IgD-negative memory B cell (primary cell): Measurements from ENCODE around the gene FOXG1. TPM values are rescaled to one million over a fixed set of nuclear protein-coding genes. Genes with fewer than 3 reads are reported as not detected.

Experiments used
- H3K27ac Mint-ChIP-seq, 3 donors: one replicate each; pipeline ENCODE4 v1.8.0; 2020 to 2022; ENCODE audit warnings: mild to moderate bottlenecking in 3 of 3, mixed read lengths in 3 of 3, moderate library complexity in 1 of 3
- H3K27me3 Mint-ChIP-seq: one replicate; pipeline ENCODE4 v1.8.0; 2021; ENCODE audit warnings: mixed read lengths
- H3K36me3 Mint-ChIP-seq: one replicate; pipeline ENCODE4 v1.8.0; 2020; ENCODE audit warnings: mild to moderate bottlenecking, mixed read lengths
- H3K4me1 Mint-ChIP-seq, 3 donors: one replicate each; pipeline ENCODE4 v1.8.0; 2020 to 2022; ENCODE audit warnings: mixed read lengths in 3 of 3, mild to moderate bottlenecking in 1 of 3
- H3K4me3 Mint-ChIP-seq, 4 donors: one replicate each; pipeline ENCODE4 v1.8.0; 2020 to 2022; ENCODE audit warnings: mild to moderate bottlenecking in 4 of 4, mixed read lengths in 4 of 4, moderate library complexity in 3 of 4
- H3K9me3 Mint-ChIP-seq, 3 donors: one replicate each; pipeline ENCODE4 v1.8.0; 2020 to 2021; ENCODE audit warnings: mixed read lengths in 3 of 3, mild to moderate bottlenecking in 1 of 3
- polyA plus RNA-seq: library from polyadenylated mRNA; unstranded; fragments of 300-500 nt; fragmentation: Illumina TruSeq; gene quantifications from one replicate; pipeline ENCODE4 v1.2.3, GENCODE V29; 2021

Gene FOXG1
- polyA plus RNA-seq, result not detected

DNA sequence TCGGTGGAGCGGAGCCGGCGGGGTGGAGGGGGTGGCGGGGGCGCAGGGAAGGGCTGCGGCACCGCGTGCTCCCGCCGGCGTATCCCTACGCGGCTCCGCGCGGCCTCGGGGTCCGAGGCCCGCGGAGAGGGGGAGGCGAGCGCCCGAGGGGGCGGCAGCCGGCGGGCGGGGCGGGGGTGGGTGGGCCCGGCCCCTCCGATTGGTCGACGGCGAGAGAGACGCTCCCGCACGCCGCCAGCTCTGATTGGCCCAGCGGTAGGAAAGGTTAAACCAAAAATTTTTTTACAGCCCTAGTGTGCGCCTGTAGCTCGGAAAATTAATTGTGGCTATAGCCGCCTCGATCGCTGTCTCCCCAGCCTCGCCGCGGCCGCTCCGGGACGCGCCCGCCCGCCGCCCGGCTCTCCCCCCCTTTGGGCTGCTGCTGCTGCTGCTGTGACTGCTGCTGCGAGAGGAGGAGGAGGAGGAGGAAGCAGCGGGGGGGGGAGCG, at the start of gene FOXG1:
Gene FOXG1 (plus strand): TSS at position 319 of the 487 bp plus-strand sequence. CDS start 493 bp downstream, outside the sequence.
- Mint-ChIP-seq H3K4me3 (peak within 1 kb of the TSS in 3 of 4 donors; percentile 49 to 87 (median 65)), H3K9me3 (peaks cover 0 to 5% (median 0%) of the 10 kb centered on the region in 3 donors), H3K36me3 (no peaks in the 10 kb centered on the region), H3K27me3 (peaks cover 40% of the 10 kb centered on the region), H3K27ac (peak within 1 kb of the TSS in 2 of 3 donors; percentile 48 to 59), H3K4me1 (peaks cover 0 to 3% (median 1%) of the 10 kb centered on the region in 3 donors)

- no peaks in the 10 kb centered on the region for H3K4me1 Mint-ChIP-seq
- H3K36me3 Mint-ChIP-seq, result no peaks in the 10 kb centered on the region
- H3K4me3 Mint-ChIP-seq, result no peak overlapping the region
- no peaks in the 10 kb centered on the region for H3K27me3 Mint-ChIP-seq
- H3K27ac Mint-ChIP-seq, result no peak overlapping the region
- peaks cover 3 to 13% (median 10%) of the 10 kb centered on the region in 3 donors for H3K9me3 Mint-ChIP-seq
Measured at GRCh38 chr14:28719130-28719529, 47.5 kb upstream of the FOXG1 start.

GRCh38 chr14:28731358-28731757, 35.2 kb upstream of the FOXG1 start:
- Mint-ChIP-seq H3K4me3 (no peak overlapping the region), H3K27me3 (no peaks in the 10 kb centered on the region), H3K9me3 (peaks cover 0 to 5% (median 0%) of the 10 kb centered on the region in 3 donors), H3K27ac (no peak overlapping the region), H3K36me3 (no peaks in the 10 kb centered on the region), H3K4me1 (no peaks in the 10 kb centered on the region)

GRCh38 chr14:28742171-28742846, 24.3 kb upstream of the FOXG1 start:
- H3K4me1 Mint-ChIP-seq, result no peaks in the 10 kb centered on the region

DNA sequence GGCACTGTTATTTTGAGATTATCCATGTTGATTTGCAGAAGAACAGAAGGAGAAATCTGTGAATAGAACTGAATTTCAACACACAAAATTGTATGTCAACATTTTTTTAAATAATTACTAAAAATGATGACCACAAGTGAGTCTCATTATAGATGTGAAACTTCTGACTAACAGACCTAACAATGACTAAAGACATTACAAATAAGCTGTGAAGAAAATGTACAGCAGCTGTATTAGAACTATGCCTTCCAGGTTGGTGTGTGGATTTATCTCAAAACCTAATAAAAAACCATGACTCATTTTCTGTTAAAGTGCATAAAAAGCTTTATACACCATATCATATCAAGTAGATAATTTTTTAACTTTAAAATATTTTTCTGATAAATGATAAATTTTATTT, 22.5 kb upstream of the FOXG1 start:
- no peaks in the 10 kb centered on the region for H3K4me1 Mint-ChIP-seq
- H3K27me3 Mint-ChIP-seq, result no peaks in the 10 kb centered on the region
- no peak overlapping the region for H3K4me3 Mint-ChIP-seq
- H3K36me3 Mint-ChIP-seq, result no peaks in the 10 kb centered on the region
- H3K9me3 Mint-ChIP-seq, result peaks cover 2 to 17% (median 10%) of the 10 kb centered on the region in 3 donors
- H3K27ac Mint-ChIP-seq, result no peak overlapping the region

More at GRCh38 chr14:28742171-28742846, 24.3 kb upstream of the FOXG1 start:
- no peaks in the 10 kb centered on the region for H3K27me3 Mint-ChIP-seq
- H3K27ac Mint-ChIP-seq, result no peak overlapping the region
- H3K9me3 Mint-ChIP-seq, result peaks cover 4 to 14% (median 10%) of the 10 kb centered on the region in 3 donors
- no peaks in the 10 kb centered on the region for H3K36me3 Mint-ChIP-seq
- H3K4me3 Mint-ChIP-seq, result no peak overlapping the region

GRCh38 chr14:28745176-28745575, 21.4 kb upstream of the FOXG1 start:
- H3K4me1 Mint-ChIP-seq, result no peaks in the 10 kb centered on the region
- H3K36me3 Mint-ChIP-seq, result no peaks in the 10 kb centered on the region
- peaks cover 2 to 17% (median 10%) of the 10 kb centered on the region in 3 donors for H3K9me3 Mint-ChIP-seq
- H3K4me3 Mint-ChIP-seq, result no peak overlapping the region
- H3K27ac Mint-ChIP-seq, result no peak overlapping the region
- H3K27me3 Mint-ChIP-seq, result no peaks in the 10 kb centered on the region

DNA sequence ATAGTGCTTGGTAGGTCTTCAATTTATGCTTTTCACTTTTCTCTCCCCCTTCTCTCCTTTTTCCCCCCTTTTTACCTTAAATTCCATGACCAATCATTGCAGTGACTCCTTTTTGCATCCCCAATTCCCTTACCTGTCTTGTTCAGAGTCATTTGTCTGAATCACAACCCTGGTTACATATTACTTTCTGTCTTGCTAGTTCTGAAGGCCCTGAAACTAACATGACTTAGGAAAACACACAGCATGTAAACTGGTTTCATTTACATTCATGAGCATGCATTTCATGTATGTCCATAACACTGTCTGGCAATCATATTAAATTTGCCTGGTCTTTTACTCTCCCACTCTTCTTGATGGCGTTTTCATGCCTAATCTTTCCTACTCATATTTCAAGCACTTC, 20.3 kb upstream of the FOXG1 start:
- H3K4me3 Mint-ChIP-seq, result no peak overlapping the region
- H3K4me1 Mint-ChIP-seq, result no peaks in the 10 kb centered on the region
- H3K27ac Mint-ChIP-seq, result no peak overlapping the region
- H3K36me3 Mint-ChIP-seq, result no peaks in the 10 kb centered on the region
- H3K27me3 Mint-ChIP-seq, result no peaks in the 10 kb centered on the region
- peaks cover 2 to 17% (median 10%) of the 10 kb centered on the region in 3 donors for H3K9me3 Mint-ChIP-seq

- peaks cover 11% of the 10 kb centered on the region for H3K27me3 Mint-ChIP-seq
- H3K27ac Mint-ChIP-seq, result no peak overlapping the region
- peaks cover 3 to 9% (median 4%) of the 10 kb centered on the region in 3 donors for H3K9me3 Mint-ChIP-seq
- no peak overlapping the region for H3K4me3 Mint-ChIP-seq
- H3K4me1 Mint-ChIP-seq, result no peaks in the 10 kb centered on the region
- H3K36me3 Mint-ChIP-seq, result no peaks in the 10 kb centered on the region
Measured at GRCh38 chr14:28751467-28752058, 15.0 kb upstream of the FOXG1 start.

GRCh38 chr14:28754209-28754985, 12.2 kb upstream of the FOXG1 start:
- Mint-ChIP-seq H3K27ac (peak overlapping the region in 1 of 3 donors; percentile 60), H3K4me3 (no peak overlapping the region), H3K36me3 (no peaks in the 10 kb centered on the region), H3K9me3 (peaks cover 0 to 8% (median under 1%) of the 10 kb centered on the region in 3 donors), H3K27me3 (peaks cover 27% of the 10 kb centered on the region), H3K4me1 (peaks cover 0 to 5% (median 0%) of the 10 kb centered on the region in 3 donors)

DNA sequence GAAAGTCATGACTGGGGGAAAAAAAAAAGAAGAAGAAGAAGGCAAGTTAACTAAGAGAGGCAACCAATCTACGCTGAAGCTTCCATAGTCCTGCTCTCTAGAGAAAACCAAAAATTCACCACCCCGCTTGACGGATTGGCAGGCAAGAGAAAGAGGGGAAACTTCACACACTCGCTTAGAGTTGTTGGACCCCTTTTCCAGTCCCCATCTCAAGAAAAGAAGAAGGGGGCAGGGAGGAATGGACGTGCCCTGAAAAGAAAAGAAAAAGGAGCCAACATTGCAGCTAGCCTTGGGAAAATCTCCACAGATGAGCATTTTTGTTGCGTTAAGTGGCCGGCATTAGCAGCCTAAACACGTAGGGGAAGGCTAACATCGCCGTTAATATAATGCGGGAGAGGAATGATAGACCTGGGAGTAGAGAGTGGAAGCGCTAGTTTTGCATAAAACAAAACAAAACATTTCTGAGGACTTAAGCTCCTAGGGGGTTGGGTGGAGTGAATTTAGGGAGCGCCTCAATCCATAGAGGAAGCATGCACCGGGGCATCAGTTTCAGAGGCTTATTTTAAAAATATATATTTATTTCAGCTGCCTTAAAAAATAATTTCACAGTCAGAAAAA, 11.3 kb upstream of the FOXG1 start:
- H3K36me3 Mint-ChIP-seq, result no peaks in the 10 kb centered on the region
- H3K27ac Mint-ChIP-seq, result peak overlapping the region in 1 of 3 donors; percentile 60
- H3K27me3 Mint-ChIP-seq, result peaks cover 35% of the 10 kb centered on the region
- H3K4me1 Mint-ChIP-seq, result peaks cover 0 to 5% (median 0%) of the 10 kb centered on the region in 3 donors
- no peak overlapping the region for H3K4me3 Mint-ChIP-seq
- peaks cover 0 to 8% (median 4%) of the 10 kb centered on the region in 3 donors for H3K9me3 Mint-ChIP-seq

- no peaks in the 10 kb centered on the region for H3K36me3 Mint-ChIP-seq
- H3K4me1 Mint-ChIP-seq, result peaks cover 0 to 5% (median 0%) of the 10 kb centered on the region in 3 donors
- H3K27ac Mint-ChIP-seq, result no peak overlapping the region
- peaks cover 39% of the 10 kb centered on the region for H3K27me3 Mint-ChIP-seq
- no peak overlapping the region for H3K4me3 Mint-ChIP-seq
- H3K9me3 Mint-ChIP-seq, result peaks cover 0 to 11% (median 4%) of the 10 kb centered on the region in 3 donors
Measured at GRCh38 chr14:28755884-28756268, 10.7 kb upstream of the FOXG1 start.

GRCh38 chr14:28756269-28756883, 10.2 kb upstream of the FOXG1 start:
- peaks cover 0 to 11% (median 4%) of the 10 kb centered on the region in 3 donors for H3K9me3 Mint-ChIP-seq
- H3K36me3 Mint-ChIP-seq, result no peaks in the 10 kb centered on the region
- H3K27me3 Mint-ChIP-seq, result peaks cover 43% of the 10 kb centered on the region
- H3K4me3 Mint-ChIP-seq, result no peak overlapping the region
- peaks cover 0 to 5% (median 0%) of the 10 kb centered on the region in 3 donors for H3K4me1 Mint-ChIP-seq
- no peak overlapping the region for H3K27ac Mint-ChIP-seq

GRCh38 chr14:28756884-28757570, 9.6 kb upstream of the FOXG1 start:
- peaks cover 0 to 5% (median 0%) of the 10 kb centered on the region in 3 donors for H3K4me1 Mint-ChIP-seq
- peaks cover 45% of the 10 kb centered on the region for H3K27me3 Mint-ChIP-seq
- H3K4me3 Mint-ChIP-seq, result peak overlapping the region in 2 of 4 donors; percentile 23 to 25
- no peaks in the 10 kb centered on the region for H3K36me3 Mint-ChIP-seq
- no peak overlapping the region for H3K27ac Mint-ChIP-seq
- H3K9me3 Mint-ChIP-seq, result peaks cover 0 to 11% (median 4%) of the 10 kb centered on the region in 3 donors

GRCh38 chr14:28757786-28758185, 8.8 kb upstream of the FOXG1 start:
- Mint-ChIP-seq H3K4me3 (no peak overlapping the region), H3K36me3 (no peaks in the 10 kb centered on the region), H3K27me3 (peaks cover 51% of the 10 kb centered on the region), H3K9me3 (peaks cover 0 to 11% (median 4%) of the 10 kb centered on the region in 3 donors), H3K27ac (no peak overlapping the region), H3K4me1 (peaks cover 0 to 5% (median 0%) of the 10 kb centered on the region in 3 donors)
